ENCODE measurements around the gene RCSD1. TPM values are rescaled to one million over a fixed set of nuclear protein-coding genes. Genes with fewer than 3 reads are reported as not detected.
A peak's percentile ranks its signal among the peaks of the same experiment; 100 is the strongest.

Gene RCSD1
- total RNA-seq, 1 donor from 2014 or later: 2.3 TPM

GRCh38 chr1:167658574-167659328 is 28.7 kb downstream of the RCSD1 start:
- H3K9me3 Mint-ChIP-seq: no peaks in the 10 kb centered on the region
- no peak for DNase-seq (ENCODE audit: low read depth, low spot score)
- no peaks in the 10 kb centered on the region for H3K27me3 Mint-ChIP-seq (ENCODE audit: low read depth)
- no peaks in the 10 kb centered on the region for H3K36me3 Mint-ChIP-seq (ENCODE audit: low read depth)
- no peak overlapping the region for H3K4me3 Mint-ChIP-seq
- peaks cover 66% of the 10 kb centered on the region for H3K4me1 Mint-ChIP-seq
- no peak overlapping the region for H3K27ac Mint-ChIP-seq (ENCODE audit: unreplicated experiment)
- no peak for TF ChIP-seq CTCF (conservative IDR thresholded peaks at IDR 0.05)

- Mint-ChIP-seq H3K27ac (ENCODE audit: unreplicated experiment) (no peak overlapping the region), H3K4me3 (no peak overlapping the region), H3K27me3 (ENCODE audit: low read depth) (no peaks in the 10 kb centered on the region), H3K36me3 (ENCODE audit: low read depth) (no peaks in the 10 kb centered on the region), H3K4me1 (peaks cover 60% of the 10 kb centered on the region), H3K9me3 (no peaks in the 10 kb centered on the region)
- no peak for TF ChIP-seq CTCF (conservative IDR thresholded peaks at IDR 0.05)
- DNase-seq (ENCODE audit: low read depth, low spot score): no peak
Measured at GRCh38 chr1:167659450-167659849, 29.4 kb downstream of the RCSD1 start.

- Mint-ChIP-seq H3K4me1 (peaks cover 57% of the 10 kb centered on the region), H3K27me3 (ENCODE audit: low read depth) (no peaks in the 10 kb centered on the region), H3K9me3 (no peaks in the 10 kb centered on the region), H3K36me3 (ENCODE audit: low read depth) (no peaks in the 10 kb centered on the region), H3K27ac (ENCODE audit: unreplicated experiment) (no peak overlapping the region), H3K4me3 (no peak overlapping the region)
- no peak for DNase-seq (ENCODE audit: low read depth, low spot score)
- no peak for TF ChIP-seq CTCF (conservative IDR thresholded peaks at IDR 0.05)
Measured at GRCh38 chr1:167659881-167660280, 29.8 kb downstream of the RCSD1 start.

- peak overlapping the region; percentile 35 for H3K4me3 Mint-ChIP-seq
- no peak for TF ChIP-seq CTCF (conservative IDR thresholded peaks at IDR 0.05)
- H3K36me3 Mint-ChIP-seq (ENCODE audit: low read depth): no peaks in the 10 kb centered on the region
- H3K4me1 Mint-ChIP-seq: peaks cover 59% of the 10 kb centered on the region
- no peaks in the 10 kb centered on the region for H3K27me3 Mint-ChIP-seq (ENCODE audit: low read depth)
- peak overlapping the region; percentile 37 for H3K27ac Mint-ChIP-seq (ENCODE audit: unreplicated experiment)
- H3K9me3 Mint-ChIP-seq: peaks cover 3% of the 10 kb centered on the region
- DNase-seq (ENCODE audit: low read depth, low spot score): no peak
Measured at GRCh38 chr1:167661527-167662426, 31.7 kb downstream of the RCSD1 start.

GRCh38 chr1:167663002-167663772 is 33.2 kb downstream of the RCSD1 start:
- H3K27me3 Mint-ChIP-seq (ENCODE audit: low read depth): no peaks in the 10 kb centered on the region
- H3K27ac Mint-ChIP-seq (ENCODE audit: unreplicated experiment): peak overlapping the region; percentile 44
- H3K4me1 Mint-ChIP-seq: peaks cover 66% of the 10 kb centered on the region
- peaks cover 3% of the 10 kb centered on the region for H3K9me3 Mint-ChIP-seq
- no peak for TF ChIP-seq CTCF (conservative IDR thresholded peaks at IDR 0.05)
- DNase-seq (ENCODE audit: low read depth, low spot score): no peak
- no peaks in the 10 kb centered on the region for H3K36me3 Mint-ChIP-seq (ENCODE audit: low read depth)
- H3K4me3 Mint-ChIP-seq: peak overlapping the region; percentile 35

All from neural crest cell (in vitro differentiated cells).